NCI-H1048 (cell line): ENCODE results near the gene ZNF536.
"Not testable (repeated sequence)": the region's sequence is repeated elsewhere in the genome, so short reads cannot be mapped to it uniquely, and the experiment has no call there.

ENCODE experiments used
- DNase-seq: peaks from one replicate; lab custom pipeline; 2025; lab: John Stamatoyannopoulos, UW

ZNF536 gene

GRCh38 chr19:30341611-30342201 lies 30.5 kb upstream of the ZNF536 start:
- no peak for DNase-seq

GRCh38 chr19:30342901-30343300 lies 29.3 kb upstream of the ZNF536 start:
- DNase-seq, result no peak

- no peak for DNase-seq
Observed at GRCh38 chr19:30344446-30345425, 27.4 kb upstream of the ZNF536 start.

- DNase-seq, result no peak
Observed at GRCh38 chr19:30345686-30346085, 26.5 kb upstream of the ZNF536 start.

GRCh38 chr19:30346468-30346867 lies 25.7 kb upstream of the ZNF536 start:
- DNase-seq, result not testable (repeated sequence)

GRCh38 chr19:30349131-30349730 lies 23.0 kb upstream of the ZNF536 start:
- no peak for DNase-seq

- DNase-seq, result no peak
Observed at GRCh38 chr19:30350692-30351663, 21.2 kb upstream of the ZNF536 start.

- no peak for DNase-seq
Observed at GRCh38 chr19:30351774-30352173, 20.4 kb upstream of the ZNF536 start.

GRCh38 chr19:30353394-30353945 lies 18.7 kb upstream of the ZNF536 start:
- no peak for DNase-seq

GRCh38 chr19:30355586-30355985 lies 16.6 kb upstream of the ZNF536 start:
- DNase-seq, result no peak

GRCh38 chr19:30356951-30357579 lies 15.1 kb upstream of the ZNF536 start:
- no peak for DNase-seq

- DNase-seq, result no peak
Observed at GRCh38 chr19:30357580-30357954, 14.6 kb upstream of the ZNF536 start.

- no peak for DNase-seq
Observed at GRCh38 chr19:30358319-30358718, 13.9 kb upstream of the ZNF536 start.

- DNase-seq, result no peak
Observed at GRCh38 chr19:30358821-30359580, 13.2 kb upstream of the ZNF536 start.

GRCh38 chr19:30359936-30360335 lies 12.2 kb upstream of the ZNF536 start:
- no peak for DNase-seq

GRCh38 chr19:30360376-30361106 lies 11.6 kb upstream of the ZNF536 start:
- no peak for DNase-seq

GRCh38 chr19:30361107-30361447 lies 11.1 kb upstream of the ZNF536 start:
- DNase-seq, result no peak

- no peak for DNase-seq
Observed at GRCh38 chr19:30361721-30362120, 10.5 kb upstream of the ZNF536 start.

GRCh38 chr19:30362156-30362754 lies 9.9 kb upstream of the ZNF536 start:
- DNase-seq, result no peak
